ENCODE measurements around the gene GJB6.

The GJB6 gene

DNA sequence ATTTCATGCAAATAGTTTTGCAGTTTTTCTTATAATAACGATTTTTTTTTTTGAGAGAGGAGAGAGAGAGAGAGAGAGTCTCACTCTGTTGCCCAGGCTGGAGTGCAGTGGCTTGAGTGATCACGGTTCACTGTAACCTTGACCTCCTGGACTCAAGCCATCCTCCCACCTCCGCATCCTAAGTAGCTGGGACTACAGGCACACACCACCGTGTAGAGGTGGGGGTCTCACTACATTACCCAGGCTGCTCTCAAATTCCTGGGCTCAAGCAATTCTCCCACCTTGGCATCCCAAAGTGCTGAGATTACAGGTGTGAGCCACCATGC is 26.8 kb upstream of the GJB6 start:
- Histone ChIP-seq H3K4me2 (ENCODE audit: low read length) (peak overlapping the region; percentile 64), H3K9me3 (ENCODE audit: control insufficient read depth, low read length) (no peaks in the 10 kb centered on the region), H3K9ac (no peak overlapping the region), H3K27ac (no peak overlapping the region), H3K79me2 (no peaks in the 10 kb centered on the region), H3K4me3 (ENCODE audit: low read depth, low read length) (no peak overlapping the region), H3K36me3 (ENCODE audit: control insufficient read depth, insufficient read depth, low read length) (no peaks in the 10 kb centered on the region), H3K27me3 (ENCODE audit: control insufficient read depth, insufficient read depth, low read length) (no peaks in the 10 kb centered on the region), H2AFZ (peak overlapping the region; percentile 72), H3K4me1 (no peaks in the 10 kb centered on the region)
- TF ChIP-seq, protein P1, sequence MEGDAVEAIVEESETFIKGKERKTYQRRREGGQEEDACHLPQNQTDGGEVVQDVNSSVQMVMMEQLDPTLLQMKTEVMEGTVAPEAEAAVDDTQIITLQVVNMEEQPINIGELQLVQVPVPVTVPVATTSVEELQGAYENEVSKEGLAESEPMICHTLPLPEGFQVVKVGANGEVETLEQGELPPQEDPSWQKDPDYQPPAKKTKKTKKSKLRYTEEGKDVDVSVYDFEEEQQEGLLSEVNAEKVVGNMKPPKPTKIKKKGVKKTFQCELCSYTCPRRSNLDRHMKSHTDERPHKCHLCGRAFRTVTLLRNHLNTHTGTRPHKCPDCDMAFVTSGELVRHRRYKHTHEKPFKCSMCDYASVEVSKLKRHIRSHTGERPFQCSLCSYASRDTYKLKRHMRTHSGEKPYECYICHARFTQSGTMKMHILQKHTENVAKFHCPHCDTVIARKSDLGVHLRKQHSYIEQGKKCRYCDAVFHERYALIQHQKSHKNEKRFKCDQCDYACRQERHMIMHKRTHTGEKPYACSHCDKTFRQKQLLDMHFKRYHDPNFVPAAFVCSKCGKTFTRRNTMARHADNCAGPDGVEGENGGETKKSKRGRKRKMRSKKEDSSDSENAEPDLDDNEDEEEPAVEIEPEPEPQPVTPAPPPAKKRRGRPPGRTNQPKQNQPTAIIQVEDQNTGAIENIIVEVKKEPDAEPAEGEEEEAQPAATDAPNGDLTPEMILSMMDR (IDR thresholded peaks at IDR 0.05) = no peak

DNA sequence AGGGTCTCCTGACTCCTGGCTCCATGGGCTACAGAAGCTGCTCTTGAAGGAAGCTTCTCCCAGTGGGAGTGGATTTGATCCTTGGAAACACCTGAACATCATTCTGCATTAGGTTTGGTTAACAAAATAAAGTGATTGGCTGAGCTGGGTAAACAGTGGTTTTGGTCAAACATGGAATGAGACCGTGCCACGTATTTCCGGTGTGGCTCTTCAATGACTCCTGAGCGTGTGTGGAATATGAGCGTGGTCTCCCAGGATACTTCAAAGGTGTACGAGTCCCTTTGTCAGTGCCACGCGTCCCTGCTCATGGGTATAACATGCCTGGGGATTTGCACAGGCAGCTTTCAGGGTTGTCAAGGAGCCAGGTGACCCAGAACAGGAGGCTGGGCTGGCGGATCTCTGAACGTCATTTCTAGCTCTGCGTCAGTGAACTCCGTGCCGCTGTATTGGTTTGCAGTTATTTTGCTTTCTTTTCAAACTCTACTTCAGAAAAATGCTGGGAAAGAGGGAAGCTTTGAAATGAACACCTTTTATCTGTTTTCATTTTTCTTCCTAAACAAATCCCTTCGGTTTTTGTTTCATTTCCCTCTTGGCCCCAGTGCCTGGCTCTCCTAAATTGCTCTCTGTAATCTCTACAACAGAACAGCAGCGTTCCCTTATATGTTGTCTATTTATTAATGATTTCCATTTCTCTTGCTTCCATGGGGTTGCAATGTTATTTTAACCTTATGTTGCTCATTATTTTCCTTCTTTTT is 26.3 kb upstream of the GJB6 start:
- Histone ChIP-seq H3K79me2 (no peaks in the 10 kb centered on the region), H3K9ac (no peak overlapping the region), H3K4me2 (ENCODE audit: low read length) (peak overlapping the region; percentile 64), H3K36me3 (ENCODE audit: control insufficient read depth, insufficient read depth, low read length) (no peaks in the 10 kb centered on the region), H3K4me1 (no peaks in the 10 kb centered on the region), H3K9me3 (ENCODE audit: control insufficient read depth, low read length) (no peaks in the 10 kb centered on the region), H3K4me3 (ENCODE audit: low read depth, low read length) (peak overlapping the region; percentile 41), H2AFZ (peak overlapping the region; percentile 72), H3K27ac (no peak overlapping the region), H3K27me3 (ENCODE audit: control insufficient read depth, insufficient read depth, low read length) (no peaks in the 10 kb centered on the region)
- TF ChIP-seq, protein P1 (IDR thresholded peaks at IDR 0.05) = no peak

DNA sequence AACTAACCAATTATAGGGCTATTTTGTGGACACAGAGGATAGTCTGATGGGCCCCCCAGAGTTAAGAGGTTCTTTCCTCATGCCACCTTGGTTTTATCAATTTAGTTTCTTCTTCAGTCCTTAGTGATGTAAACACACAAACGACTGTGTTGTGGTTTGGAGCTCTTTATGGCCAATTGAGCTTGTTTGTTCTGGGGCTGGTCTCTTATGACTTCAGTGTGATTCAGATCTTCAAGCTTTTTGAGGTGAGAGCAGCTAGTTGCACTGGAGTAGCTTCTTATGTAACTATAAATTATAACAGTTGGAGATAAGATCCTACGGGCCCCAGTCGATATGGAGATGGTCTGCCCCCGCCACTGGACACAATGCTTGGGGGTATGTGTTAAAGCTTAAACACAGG is 22.0 kb upstream of the GJB6 start:
- no peaks in the 10 kb centered on the region for H3K27me3 ChIP-seq (ENCODE audit: control insufficient read depth, insufficient read depth, low read length)
- H3K4me3 ChIP-seq (ENCODE audit: low read depth, low read length) = no peak overlapping the region
- no peaks in the 10 kb centered on the region for H3K4me1 ChIP-seq
- no peak overlapping the region for H3K9ac ChIP-seq
- no peak overlapping the region for H3K4me2 ChIP-seq (ENCODE audit: low read length)
- no peaks in the 10 kb centered on the region for H3K9me3 ChIP-seq (ENCODE audit: control insufficient read depth, low read length)
- H3K27ac ChIP-seq = no peak overlapping the region
- TF ChIP-seq, protein P1 (IDR thresholded peaks at IDR 0.05) = no peak
- H3K36me3 ChIP-seq (ENCODE audit: control insufficient read depth, insufficient read depth, low read length) = no peaks in the 10 kb centered on the region
- no peaks in the 10 kb centered on the region for H3K79me2 ChIP-seq
- no peak overlapping the region for H2AFZ ChIP-seq

DNA sequence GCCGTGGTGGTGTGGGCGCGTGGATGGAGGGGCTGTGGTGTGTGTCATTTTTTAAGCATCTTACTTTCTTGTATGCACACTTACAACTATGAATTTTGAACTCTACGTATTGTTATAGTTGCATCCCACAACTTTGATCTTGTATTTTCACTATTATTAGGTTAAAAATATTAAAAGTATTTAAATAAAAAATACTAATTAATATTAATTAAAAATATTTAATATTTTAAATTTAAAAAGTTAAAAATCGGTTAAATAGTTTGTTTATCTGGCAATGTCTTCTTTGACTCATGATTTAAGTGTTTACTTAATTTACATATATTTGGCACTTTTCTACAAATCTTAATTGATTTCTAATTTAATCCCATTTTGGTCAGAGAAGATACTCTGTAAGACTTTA is 17.8 kb upstream of the GJB6 start:
- Histone ChIP-seq H3K9me3 (ENCODE audit: control insufficient read depth, low read length) (no peaks in the 10 kb centered on the region), H3K27ac (no peak overlapping the region), H3K79me2 (no peaks in the 10 kb centered on the region), H3K27me3 (ENCODE audit: control insufficient read depth, insufficient read depth, low read length) (no peaks in the 10 kb centered on the region), H3K4me3 (ENCODE audit: low read depth, low read length) (no peak overlapping the region), H2AFZ (no peak overlapping the region), H3K4me1 (no peaks in the 10 kb centered on the region), H3K4me2 (ENCODE audit: low read length) (no peak overlapping the region), H3K9ac (no peak overlapping the region), H3K36me3 (ENCODE audit: control insufficient read depth, insufficient read depth, low read length) (no peaks in the 10 kb centered on the region)
- TF ChIP-seq, protein P1 (IDR thresholded peaks at IDR 0.05) = no peak

DNA sequence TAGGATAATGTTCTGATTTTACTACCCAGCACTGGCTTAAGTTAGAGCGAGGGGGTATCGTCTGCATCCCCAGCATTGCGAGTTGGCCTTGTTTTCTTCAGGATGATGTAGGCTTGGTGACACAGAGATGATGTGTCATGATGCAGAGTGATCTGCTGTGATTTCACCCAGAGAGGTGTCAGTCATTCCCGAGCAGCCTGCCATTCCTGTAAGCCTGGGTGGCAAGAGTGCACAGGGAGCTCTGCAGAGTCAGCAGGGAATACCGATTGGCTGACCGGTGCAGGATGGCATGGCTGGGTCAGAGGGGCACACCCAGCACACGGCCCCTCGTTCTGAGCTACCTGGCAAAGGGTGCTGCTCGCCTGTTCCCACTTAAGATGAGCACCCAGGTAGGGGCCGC is 15.8 kb upstream of the GJB6 start:
- H3K4me3 ChIP-seq (ENCODE audit: low read depth, low read length) = no peak overlapping the region
- H3K36me3 ChIP-seq (ENCODE audit: control insufficient read depth, insufficient read depth, low read length) = no peaks in the 10 kb centered on the region
- H3K27ac ChIP-seq = no peak overlapping the region
- H3K9me3 ChIP-seq (ENCODE audit: control insufficient read depth, low read length) = no peaks in the 10 kb centered on the region
- H2AFZ ChIP-seq = no peak overlapping the region
- no peaks in the 10 kb centered on the region for H3K79me2 ChIP-seq
- TF ChIP-seq, protein P1 (IDR thresholded peaks at IDR 0.05) = no peak
- H3K27me3 ChIP-seq (ENCODE audit: control insufficient read depth, insufficient read depth, low read length) = no peaks in the 10 kb centered on the region
- no peaks in the 10 kb centered on the region for H3K4me1 ChIP-seq
- H3K9ac ChIP-seq = no peak overlapping the region
- no peak overlapping the region for H3K4me2 ChIP-seq (ENCODE audit: low read length)

Data from parathyroid adenoma (tissue), 2 donors.